Osteoblast (primary cell): ENCODE data around the gene SLC38A7. TPM values are rescaled to one million over a fixed set of nuclear protein-coding genes. Genes with fewer than 3 reads are reported as not detected.

Experiments used
- DNase-seq: peaks from one replicate; pipeline ENCODE4 v3.0.0; 2011; ENCODE audit warnings: low spot score, mixed read lengths; ENCODE audit not compliant: insufficient read length; ENCODE audit errors: missing footprints
- H2AFZ ChIP-seq: 2 replicates; pipeline ENCODE4 v1.6.0; 2011; ENCODE audit warnings: mild to moderate bottlenecking, low read length
- H3K27ac ChIP-seq: 2 replicates; pipeline ENCODE4 v1.5.1; 2011; ENCODE audit warnings: mild to moderate bottlenecking, low read depth, low read length, moderate library complexity
- H3K27me3 ChIP-seq: 2 replicates; pipeline ENCODE4 v1.6.0; 2012; ENCODE audit warnings: mild to moderate bottlenecking, control low read depth, inconsistent platforms, low read length, moderate library complexity; ENCODE audit not compliant: insufficient read depth
- H3K36me3 ChIP-seq: 2 replicates; pipeline ENCODE4 v1.5.1; 2011; ENCODE audit warnings: mild to moderate bottlenecking, low read length, control low read depth, moderate library complexity; ENCODE audit not compliant: insufficient read depth
- H3K4me1 ChIP-seq: 2 replicates; pipeline ENCODE4 v1.5.1; 2011; ENCODE audit warnings: mild to moderate bottlenecking, low read length, control low read depth, moderate library complexity; ENCODE audit not compliant: insufficient read depth
- H3K4me2 ChIP-seq: 2 replicates; pipeline ENCODE4 v1.6.0; 2011; ENCODE audit warnings: mild to moderate bottlenecking, low read length; ENCODE audit not compliant: insufficient read depth
- H3K4me3 ChIP-seq: fragments of 200-600 bp; sonication (generic); 3 replicates; pipeline ENCODE4 v1.5.1; 2012; ENCODE audit warnings: mild to moderate bottlenecking, low read length, inconsistent platforms; ENCODE audit not compliant: insufficient read depth
- H3K79me2 ChIP-seq: 2 replicates; pipeline ENCODE4 v1.6.0; 2012; ENCODE audit warnings: mild to moderate bottlenecking, low read length, control low read depth, inconsistent platforms; ENCODE audit not compliant: insufficient read depth
- H3K9me3 ChIP-seq: 2 replicates; pipeline ENCODE4 v1.5.1; 2011; ENCODE audit warnings: low read depth, low read length, control low read depth
- H4K20me1 ChIP-seq: 2 replicates; pipeline ENCODE4 v1.6.0; 2012; ENCODE audit warnings: mild to moderate bottlenecking, low read length, control low read depth; ENCODE audit not compliant: insufficient read depth
- CTCF ChIP-seq: IDR thresholded peaks from 2 replicates; pipeline ENCODE4 v1.5.1; 2011; ENCODE audit warnings: mild to moderate bottlenecking, low read depth, low read length, moderate library complexity; ENCODE audit errors: extremely low read depth
- total RNA-seq: library from RNA; depleted of rRNA; stranded (reverse); fragments of >200 nt; gene quantifications from 2 replicates; pipeline ENCODE4 v1.2.3, GENCODE V29; 2012

SLC38A7 gene
- total RNA-seq, 1 donor, result 65.1 TPM

- Histone ChIP-seq H3K79me2 (peaks cover 55% of the 10 kb centered on the region), H4K20me1 (peaks cover 14% of the 10 kb centered on the region), H3K27me3 (no peaks in the 10 kb centered on the region), H3K36me3 (peaks cover 11% of the 10 kb centered on the region), H3K4me3 (no peak overlapping the region), H3K27ac (no peak overlapping the region), H3K4me1 (no peaks in the 10 kb centered on the region), H3K4me2 (no peak overlapping the region), H3K9me3 (no peaks in the 10 kb centered on the region), H2AFZ (no peak overlapping the region)
- no peak for TF ChIP-seq CTCF
- DNase-seq, result no peak
Measured at GRCh38 chr16:58727028-58727781, 42.6 kb upstream of the SLC38A7 start.

GRCh38 chr16:58723109-58723508, 38.5 kb upstream of the SLC38A7 start:
- H3K4me2 ChIP-seq, result no peak overlapping the region
- no peak overlapping the region for H3K4me3 ChIP-seq
- H3K27me3 ChIP-seq, result no peaks in the 10 kb centered on the region
- H3K36me3 ChIP-seq, result peaks cover 40% of the 10 kb centered on the region
- no peak overlapping the region for H2AFZ ChIP-seq
- H3K27ac ChIP-seq, result no peak overlapping the region
- no peaks in the 10 kb centered on the region for H3K9me3 ChIP-seq
- H4K20me1 ChIP-seq, result no peaks in the 10 kb centered on the region
- H3K4me1 ChIP-seq, result no peaks in the 10 kb centered on the region
- peaks cover 15% of the 10 kb centered on the region for H3K79me2 ChIP-seq
- TF ChIP-seq CTCF, result no peak
- DNase-seq, result no peak

- DNase-seq, result no peak
- H3K27me3 ChIP-seq, result no peaks in the 10 kb centered on the region
- no peak overlapping the region for H3K4me3 ChIP-seq
- H3K36me3 ChIP-seq, result peaks cover 70% of the 10 kb centered on the region
- TF ChIP-seq CTCF, result no peak
- H3K4me2 ChIP-seq, result no peak overlapping the region
- H3K79me2 ChIP-seq, result no peaks in the 10 kb centered on the region
- H3K4me1 ChIP-seq, result no peaks in the 10 kb centered on the region
- H2AFZ ChIP-seq, result no peak overlapping the region
- H3K27ac ChIP-seq, result no peak overlapping the region
- no peaks in the 10 kb centered on the region for H4K20me1 ChIP-seq
- H3K9me3 ChIP-seq, result no peaks in the 10 kb centered on the region
Measured at GRCh38 chr16:58717994-58718393, 33.4 kb upstream of the SLC38A7 start.

- no peaks in the 10 kb centered on the region for H3K79me2 ChIP-seq
- H4K20me1 ChIP-seq, result no peaks in the 10 kb centered on the region
- no peak overlapping the region for H3K27ac ChIP-seq
- no peak overlapping the region for H3K4me3 ChIP-seq
- no peaks in the 10 kb centered on the region for H3K9me3 ChIP-seq
- H3K27me3 ChIP-seq, result no peaks in the 10 kb centered on the region
- peaks cover 71% of the 10 kb centered on the region for H3K36me3 ChIP-seq
- no peak overlapping the region for H2AFZ ChIP-seq
- TF ChIP-seq CTCF, result no peak
- no peak for DNase-seq
- H3K4me2 ChIP-seq, result no peak overlapping the region
- H3K4me1 ChIP-seq, result no peaks in the 10 kb centered on the region
Measured at GRCh38 chr16:58716468-58716867, 31.9 kb upstream of the SLC38A7 start.
